T-cell (primary cell): ENCODE data around the gene KRTAP21-2. TPM values are rescaled to one million over a fixed set of nuclear protein-coding genes. Genes with fewer than 3 reads are reported as not detected.

Experiments used
- ATAC-seq, 4 experiments: fragments of 200-7000 bp in 3 of 4; fragments of 150-1000 bp in 1 of 4; cut with Tn5 transposase; replicated peaks in 1 of 4; 1 replicate in 3 of 4; 2 replicates in 1 of 4; pipeline ENCODE4 v1.10.0; 2021; ENCODE audit warnings: moderate library complexity in 3 of 4, mild to moderate bottlenecking in 2 of 4, moderate number of reproducible peaks in 1 of 4
- CTCF ChIA-PET, 2 donors: fragments of 300-600 bp; sonication (Branson Sonifier 250); formaldehyde crosslinking; loops; one replicate each; lab custom pipeline; 2022; ENCODE audit warnings: antibody characterized with exemption in 2 of 2; lab: Charles Lee
- POLR2A ChIA-PET, 2 donors: fragments of 300-600 bp; sonication (Branson Sonifier 250); formaldehyde crosslinking; loops; one replicate each; lab custom pipeline; 2022; ENCODE audit warnings: antibody characterized with exemption in 2 of 2; lab: Charles Lee
- DNase-seq, 35 experiments: peaks; one replicate each; pipeline versions ENCODE4 v3.0.0 to v3.0.0-alpha.2; 2013 to 2023
- H3K27ac ChIP-seq: one replicate; pipeline ENCODE4 v1.5.1; 2013; ENCODE audit warnings: low read length
- H3K27me3 ChIP-seq, 2 experiments: replicated peaks in 1 of 2; 1 replicate in 1 of 2; 2 replicates in 1 of 2; pipeline versions ENCODE4 v1.6.1 to v1.7.0; 2013; ENCODE audit warnings: low read length in 1 of 2, mixed read lengths in 1 of 2; ENCODE audit not compliant: control insufficient read depth in 2 of 2, insufficient read depth in 2 of 2; ENCODE audit errors: extremely low read depth in 1 of 2
- H3K36me3 ChIP-seq, 2 donors: 1 replicate in 1 of 2; 2 replicates in 1 of 2; pipeline versions ENCODE4 v1.6.1 to v1.7.0; 2013; ENCODE audit warnings: low read length in 1 of 2; ENCODE audit not compliant: control insufficient read depth in 2 of 2, insufficient read depth in 1 of 2; ENCODE audit errors: extremely low read depth in 1 of 2
- H3K4me1 ChIP-seq, 2 experiments: 1 replicate in 1 of 2; 2 replicates in 1 of 2; pipeline versions ENCODE4 v1.6.1 to v1.7.0; 2013; ENCODE audit warnings: low read length in 2 of 2, mixed read lengths in 1 of 2; ENCODE audit not compliant: insufficient read depth in 2 of 2, control insufficient read depth in 1 of 2; ENCODE audit errors: extremely low read depth in 1 of 2
- H3K4me3 ChIP-seq, 2 donors: 1 replicate in 1 of 2; 2 replicates in 1 of 2; pipeline versions ENCODE4 v1.5.1 to v1.7.0; 2013; ENCODE audit warnings: mild to moderate bottlenecking in 2 of 2, low read length in 1 of 2, moderate library complexity in 1 of 2; ENCODE audit not compliant: control insufficient read depth in 1 of 2; ENCODE audit errors: extremely low read depth in 1 of 2
- H3K9me3 ChIP-seq: 2 replicates; pipeline ENCODE4 v1.7.0; 2013
- H3K27ac Mint-ChIP-seq, 2 donors: one replicate each; pipeline ENCODE4 v1.8.0; 2020 to 2021; ENCODE audit warnings: mild to moderate bottlenecking in 2 of 2, mixed read lengths in 2 of 2
- H3K27me3 Mint-ChIP-seq, 2 donors: one replicate each; pipeline ENCODE4 v1.8.0; 2021 to 2022; ENCODE audit warnings: mixed read lengths in 2 of 2
- H3K36me3 Mint-ChIP-seq: one replicate; pipeline ENCODE4 v1.8.0; 2021; ENCODE audit warnings: mixed read lengths
- H3K4me1 Mint-ChIP-seq, 3 donors: one replicate each; pipeline ENCODE4 v1.8.0; 2020 to 2022; ENCODE audit warnings: mixed read lengths in 3 of 3, mild to moderate bottlenecking in 1 of 3
- H3K4me3 Mint-ChIP-seq, 3 donors: one replicate each; pipeline ENCODE4 v1.8.0; 2020 to 2022; ENCODE audit warnings: mild to moderate bottlenecking in 3 of 3, mixed read lengths in 3 of 3, moderate library complexity in 3 of 3
- H3K9me3 Mint-ChIP-seq, 3 donors: one replicate each; pipeline ENCODE4 v1.8.0; 2020 to 2022; ENCODE audit warnings: mixed read lengths in 3 of 3
- WGBS: methylation state at CpG from one replicate; pipeline ENCODE4 v1.1.5; 2013; ENCODE audit warnings: missing lambda C conversion rate; ENCODE audit not compliant: insufficient coverage; 5-methylcytosine and 5-hydroxymethylcytosine counted together
- total RNA-seq, 35 experiments: library from RNA in 6 of 35; stranded (reverse) in 6 of 35; fragments of 120-200 nt in 1 of 35; gene quantifications; one replicate each; pipeline versions ENCODE4 v1.2.1 to v1.2.4 and lab custom pipeline; 2013 to 2026

KRTAP21-2 gene
- total RNA-seq, result not detected
- total RNA-seq (2013), result not detected
- 0 reads per million in 29 experiments for total RNA-seq (lab: John Stamatoyannopoulos, UW)

DNA sequence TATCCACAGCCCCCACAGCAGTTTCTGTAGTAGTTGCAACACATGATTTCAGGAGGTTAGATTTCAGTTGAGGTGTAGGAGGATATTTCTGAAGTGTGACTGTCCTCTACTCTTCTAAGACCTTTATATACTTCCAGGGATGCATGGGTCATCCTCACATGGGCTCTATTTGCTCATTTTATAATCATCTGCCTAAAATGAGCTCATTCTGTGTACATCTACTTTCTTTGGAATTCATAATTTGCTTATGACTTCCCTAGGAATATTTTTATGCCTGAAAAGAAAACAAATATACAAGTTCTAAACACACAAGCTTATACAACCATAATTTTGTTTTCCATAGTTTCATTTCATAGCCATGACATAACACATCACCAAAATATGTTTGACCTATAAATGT is at the start of gene KRTAP21-2:
Gene KRTAP21-2, minus strand, starts transcription at position 101 of the 400 bp plus-strand sequence. Its CDS starts 57 bp downstream, at position 44.
- DNase-seq (no peak), ATAC-seq (no peak)
- POLR2A ChIA-PET, result no interaction called here
- no peaks in the 10 kb centered on the region for H3K36me3 Mint-ChIP-seq
- CTCF ChIA-PET, result no interaction called here
- Histone ChIP-seq H3K4me3 (no peak within 1 kb of the TSS), H3K36me3 (no peaks in the 10 kb centered on the region), H3K27me3 (no peaks in the 10 kb centered on the region), H3K4me1 (no peaks in the 10 kb centered on the region), H3K27ac (no peak within 1 kb of the TSS), H3K9me3 (no peaks in the 10 kb centered on the region)
- H3K27me3 Mint-ChIP-seq, result no peaks in the 10 kb centered on the region
- H3K9me3 Mint-ChIP-seq, result peaks cover 2 to 13% (median 3%) of the 10 kb centered on the region in 3 donors
- no peaks in the 10 kb centered on the region for H3K4me1 Mint-ChIP-seq
- no peak within 1 kb of the TSS for H3K27ac Mint-ChIP-seq
- no peak within 1 kb of the TSS for H3K4me3 Mint-ChIP-seq

DNA sequence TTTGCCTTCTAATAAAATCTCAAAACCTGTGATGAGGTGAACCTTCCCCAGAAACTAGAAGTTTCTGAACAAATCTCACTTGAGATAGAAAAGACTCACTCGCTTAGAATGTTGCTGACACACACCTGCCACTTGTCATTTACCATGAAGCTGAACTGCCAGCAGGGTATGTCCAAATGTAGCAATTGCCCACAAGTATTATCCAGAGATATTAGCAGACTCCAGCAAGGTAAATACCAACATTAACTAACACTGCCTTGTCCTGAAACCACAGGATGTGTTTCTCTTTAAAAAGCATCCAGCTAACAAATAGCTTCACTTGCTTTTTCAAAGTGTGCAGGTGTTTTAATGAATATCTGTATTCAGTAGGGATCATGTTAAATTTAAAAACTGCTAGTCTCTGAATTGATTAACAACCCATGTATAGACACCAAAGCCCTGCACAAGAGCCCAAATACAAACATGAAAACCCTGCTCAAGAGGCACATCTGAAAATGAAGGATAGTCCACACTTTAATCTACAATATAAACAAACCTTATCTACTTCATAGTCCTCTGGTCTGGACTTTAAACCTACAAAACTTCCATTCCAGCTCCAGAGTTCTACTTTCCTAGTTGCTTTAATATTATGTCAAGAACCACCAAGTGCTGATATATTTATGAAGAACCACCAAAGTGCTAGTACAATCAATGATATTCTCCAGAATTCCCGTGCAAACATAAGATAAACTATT is 46.7 kb upstream of the KRTAP21-2 start:
- no peaks in the 10 kb centered on the region for H3K9me3 Mint-ChIP-seq
- CTCF ChIA-PET, result interaction anchor here in 1 of 2 donors (0.8 kb wide), 1 partner anchor 14 kb away, joined by 4 read pairs; no protein-coding TSS in a partner anchor
- 100% methylated on average over 1 of the region's 2 CpGs for WGBS

DNA sequence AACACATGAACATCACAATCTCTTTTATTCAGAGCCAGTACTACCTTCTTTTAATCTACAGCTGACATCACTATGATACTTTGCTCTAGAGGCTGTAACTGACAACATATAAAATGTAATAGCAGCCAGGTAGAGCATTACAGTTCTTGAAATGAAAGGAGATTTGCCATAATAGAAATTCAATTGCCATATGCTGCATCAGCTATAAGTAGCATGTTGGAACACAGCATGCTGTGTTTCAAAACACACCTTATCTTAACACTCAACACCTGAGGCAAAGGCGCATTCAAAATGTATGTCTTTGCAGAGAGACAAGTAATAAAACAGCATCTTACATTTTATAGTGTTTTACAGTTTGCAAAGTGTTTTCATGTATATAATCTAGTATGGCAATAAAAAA is 32.2 kb upstream of the KRTAP21-2 start:
- no peaks in the 10 kb centered on the region for H3K27me3 ChIP-seq
- H3K4me3 Mint-ChIP-seq, result no peak overlapping the region
- H3K36me3 Mint-ChIP-seq, result no peaks in the 10 kb centered on the region
- no peak overlapping the region for H3K4me3 ChIP-seq
- DNase-seq (no peak), ATAC-seq (no peak)
- H3K27ac ChIP-seq, result no peak overlapping the region
- H3K36me3 ChIP-seq, result no peaks in the 10 kb centered on the region
- no peak overlapping the region for H3K27ac Mint-ChIP-seq
- WGBS, result no CpG with 5 or more reads among the region's 1 CpG
- ChIA-PET POLR2A (no interaction called here), CTCF (interaction anchor here in 1 of 2 donors (0.5 kb wide), 1 partner anchor 62 kb away, joined by 4 read pairs; no protein-coding TSS in a partner anchor)
- H3K9me3 Mint-ChIP-seq, result no peaks in the 10 kb centered on the region
- H3K27me3 Mint-ChIP-seq, result peaks cover 6 to 12% of the 10 kb centered on the region in 2 donors
- H3K4me1 Mint-ChIP-seq, result no peaks in the 10 kb centered on the region
- H3K4me1 ChIP-seq, result no peaks in the 10 kb centered on the region
- no peaks in the 10 kb centered on the region for H3K9me3 ChIP-seq

More for the DNA sequence above, 46.7 kb upstream of the KRTAP21-2 start:
- H3K27ac Mint-ChIP-seq, result no peak overlapping the region
- no peaks in the 10 kb centered on the region for H3K4me1 ChIP-seq
- POLR2A ChIA-PET, result no interaction called here
- no peaks in the 10 kb centered on the region for H3K36me3 Mint-ChIP-seq
- H3K4me1 Mint-ChIP-seq, result no peaks in the 10 kb centered on the region
- H3K27ac ChIP-seq, result no peak overlapping the region
- H3K36me3 ChIP-seq, result no peaks in the 10 kb centered on the region
- H3K4me3 Mint-ChIP-seq, result no peak overlapping the region
- ATAC-seq (no peak), DNase-seq (no peak)
- no peaks in the 10 kb centered on the region for H3K9me3 ChIP-seq
- H3K4me3 ChIP-seq, result no peak overlapping the region
- H3K27me3 Mint-ChIP-seq, result peaks cover 7 to 10% of the 10 kb centered on the region in 2 donors
- no peaks in the 10 kb centered on the region for H3K27me3 ChIP-seq

- Histone ChIP-seq H3K27me3 (no peaks in the 10 kb centered on the region), H3K27ac (no peak overlapping the region), H3K4me3 (no peak overlapping the region), H3K36me3 (no peaks in the 10 kb centered on the region), H3K4me1 (no peaks in the 10 kb centered on the region), H3K9me3 (no peaks in the 10 kb centered on the region)
- Mint-ChIP-seq H3K4me3 (no peak overlapping the region), H3K27ac (no peak overlapping the region), H3K4me1 (no peaks in the 10 kb centered on the region), H3K27me3 (no peaks in the 10 kb centered on the region), H3K36me3 (no peaks in the 10 kb centered on the region), H3K9me3 (no peaks in the 10 kb centered on the region)
- POLR2A ChIA-PET, result no interaction called here
- no peak for ATAC-seq
- CTCF ChIA-PET, result no interaction called here
- WGBS, result no CpG with 5 or more reads among the region's 4 CpGs
- no peak for DNase-seq
These were observed 22.8 kb upstream of the KRTAP21-2 start for GRCh38 chr21:30769724-30770431.

DNA sequence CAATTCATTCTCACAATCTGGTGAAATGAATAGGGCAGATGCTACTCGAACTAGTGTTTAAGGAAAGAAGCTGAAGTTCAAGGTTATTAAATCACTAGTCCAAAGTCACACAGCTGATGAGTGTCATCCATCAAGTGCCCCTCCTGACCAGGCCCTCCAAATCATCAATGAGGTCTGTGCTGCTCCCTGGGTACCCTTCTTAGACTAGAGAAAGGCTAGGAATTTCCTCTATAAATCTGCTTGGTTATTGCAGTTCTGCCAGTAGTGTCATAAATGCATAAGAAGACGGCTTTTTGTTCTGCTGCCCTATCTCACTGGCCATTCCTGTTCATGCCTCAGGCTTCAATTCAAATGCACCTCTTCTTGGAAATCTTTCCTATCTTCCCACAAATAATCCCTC is 13.7 kb upstream of the KRTAP21-2 start:
- no peak overlapping the region for H3K27ac Mint-ChIP-seq
- WGBS, result 100% methylated on average over 1 of the region's 2 CpGs
- peaks cover 0 to 7% (median 0%) of the 10 kb centered on the region in 3 donors for H3K9me3 Mint-ChIP-seq

DNA sequence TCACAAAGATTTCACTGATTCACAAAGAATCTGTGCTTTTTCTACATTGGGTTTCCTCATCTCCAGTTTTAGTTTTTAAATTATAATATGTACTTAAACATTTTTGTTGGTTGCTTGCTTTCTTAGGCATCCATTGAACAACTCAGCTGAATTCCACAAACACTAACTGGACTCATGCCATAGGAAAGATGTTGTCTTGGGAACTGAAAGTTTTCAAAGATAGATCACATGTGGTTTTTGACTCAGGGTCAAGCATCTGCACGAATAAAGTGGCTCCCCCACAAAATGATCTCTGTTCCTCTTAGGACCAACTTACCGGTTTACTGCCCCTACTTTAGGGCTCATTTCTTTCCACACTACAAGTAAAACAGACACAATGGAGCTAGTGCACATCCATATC is 11.2 kb upstream of the KRTAP21-2 start:
- no peak for DNase-seq
- Histone ChIP-seq H3K9me3 (no peaks in the 10 kb centered on the region), H3K27ac (no peak overlapping the region), H3K4me1 (no peaks in the 10 kb centered on the region), H3K4me3 (no peak overlapping the region), H3K27me3 (peaks cover 0 to 2% of the 10 kb centered on the region in 2 experiments), H3K36me3 (no peaks in the 10 kb centered on the region)
- Mint-ChIP-seq H3K36me3 (no peaks in the 10 kb centered on the region), H3K9me3 (peaks cover 0 to 4% (median 0%) of the 10 kb centered on the region in 3 donors), H3K27ac (no peak overlapping the region), H3K4me1 (no peaks in the 10 kb centered on the region), H3K4me3 (no peak overlapping the region), H3K27me3 (peaks cover 9 to 11% of the 10 kb centered on the region in 2 donors)
- ChIA-PET POLR2A (no interaction called here), CTCF (interaction anchor here in 1 of 2 donors (0.7 kb wide), 1 partner anchor 14 kb away, joined by 3 read pairs; no protein-coding TSS in a partner anchor)
- no CpG with 5 or more reads among the region's 2 CpGs for WGBS
- no peak for ATAC-seq

More for the DNA sequence above, 13.7 kb upstream of the KRTAP21-2 start:
- ATAC-seq (no peak), DNase-seq (no peak)
- CTCF ChIA-PET, result no interaction called here
- Mint-ChIP-seq H3K36me3 (no peaks in the 10 kb centered on the region), H3K4me3 (no peak overlapping the region), H3K4me1 (no peaks in the 10 kb centered on the region), H3K27me3 (peaks cover 7% of the 10 kb centered on the region in 2 donors)
- no peaks in the 10 kb centered on the region for H3K9me3 ChIP-seq
- POLR2A ChIA-PET, result no interaction called here
- H3K4me3 ChIP-seq, result no peak overlapping the region
- H3K27me3 ChIP-seq, result no peaks in the 10 kb centered on the region
- no peaks in the 10 kb centered on the region for H3K36me3 ChIP-seq
- H3K4me1 ChIP-seq, result no peaks in the 10 kb centered on the region
- H3K27ac ChIP-seq, result no peak overlapping the region
